Activated naive CD4-positive, alpha-beta T cell treated with anti-CD3 and anti-CD28 coated beads, Interleukin-2, amount 50 U/mL, for 72 hours (primary cell): ENCODE results near the gene PARP8. TPM values are rescaled to one million over a fixed set of nuclear protein-coding genes. Genes with fewer than 3 reads are reported as not detected.

Experiments used
- ATAC-seq, 2 donors: fragments of 150-1000 bp; cut with Tn5 transposase; 2 replicates each; pipeline ENCODE4 v1.10.0; 2021; ENCODE audit warnings: mild to moderate bottlenecking in 2 of 2, moderate library complexity in 2 of 2
- DNase-seq, 2 donors: peaks; one replicate each; pipeline ENCODE4 v3.0.0; 2021 to 2022; ENCODE audit warnings: low spot score in 2 of 2
- H3K27ac Mint-ChIP-seq, 2 donors: one replicate each; pipeline ENCODE4 v1.8.0; 2022; ENCODE audit warnings: mild to moderate bottlenecking in 2 of 2, mixed read lengths in 2 of 2
- H3K36me3 Mint-ChIP-seq, 2 donors: one replicate each; pipeline ENCODE4 v1.8.0; 2022; ENCODE audit warnings: mixed read lengths in 2 of 2
- H3K9me3 Mint-ChIP-seq, 2 donors: one replicate each; pipeline ENCODE4 v1.8.0; 2022; ENCODE audit warnings: mixed read lengths in 2 of 2
- total RNA-seq, 2 donors: library from RNA; stranded (reverse); gene quantifications; one replicate each; pipeline ENCODE4 v1.2.3, GENCODE V29; 2022

The PARP8 gene
- total RNA-seq, 2 donors from 2014 or later: 29.9 to 32.7 TPM

DNA sequence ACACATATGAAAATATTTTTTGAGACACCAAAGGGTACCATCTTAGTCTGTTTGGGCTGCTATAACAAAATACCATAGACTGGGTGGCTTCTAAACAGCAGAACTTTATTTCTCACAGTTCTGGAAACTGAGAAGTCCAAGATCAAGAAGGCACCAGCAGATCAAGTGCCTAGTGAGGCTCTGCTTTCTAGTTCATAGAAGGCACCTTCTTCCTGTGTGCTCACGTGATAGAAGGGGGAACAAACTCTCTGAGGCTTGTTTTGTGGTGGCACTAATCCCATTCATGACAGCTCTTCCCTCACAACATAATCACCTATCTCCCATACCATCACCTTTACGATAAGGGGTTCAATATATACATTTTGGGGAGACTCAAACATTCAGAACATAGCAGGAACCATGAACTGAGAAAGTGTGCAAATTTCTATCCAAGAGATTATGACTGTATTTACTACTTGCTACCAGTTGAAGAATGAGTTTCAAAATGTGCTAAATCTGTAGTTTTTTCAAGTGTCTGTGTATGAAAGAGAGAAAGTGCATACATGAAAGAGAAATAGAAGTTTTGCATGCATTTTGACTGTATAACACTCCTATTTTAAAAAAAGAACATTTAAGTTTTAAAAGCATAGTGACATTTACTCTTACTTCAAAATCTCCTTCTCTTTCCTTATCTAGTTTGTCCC is 207.3 kb downstream of the PARP8 start:
- DNase-seq: no peak
- peak in 1 of 2 donors; percentile 52 for ATAC-seq
- no peak overlapping the region for H3K27ac Mint-ChIP-seq
- no peaks in the 10 kb centered on the region for H3K36me3 Mint-ChIP-seq
- peaks cover 0 to 6% of the 10 kb centered on the region in 2 donors for H3K9me3 Mint-ChIP-seq

DNA sequence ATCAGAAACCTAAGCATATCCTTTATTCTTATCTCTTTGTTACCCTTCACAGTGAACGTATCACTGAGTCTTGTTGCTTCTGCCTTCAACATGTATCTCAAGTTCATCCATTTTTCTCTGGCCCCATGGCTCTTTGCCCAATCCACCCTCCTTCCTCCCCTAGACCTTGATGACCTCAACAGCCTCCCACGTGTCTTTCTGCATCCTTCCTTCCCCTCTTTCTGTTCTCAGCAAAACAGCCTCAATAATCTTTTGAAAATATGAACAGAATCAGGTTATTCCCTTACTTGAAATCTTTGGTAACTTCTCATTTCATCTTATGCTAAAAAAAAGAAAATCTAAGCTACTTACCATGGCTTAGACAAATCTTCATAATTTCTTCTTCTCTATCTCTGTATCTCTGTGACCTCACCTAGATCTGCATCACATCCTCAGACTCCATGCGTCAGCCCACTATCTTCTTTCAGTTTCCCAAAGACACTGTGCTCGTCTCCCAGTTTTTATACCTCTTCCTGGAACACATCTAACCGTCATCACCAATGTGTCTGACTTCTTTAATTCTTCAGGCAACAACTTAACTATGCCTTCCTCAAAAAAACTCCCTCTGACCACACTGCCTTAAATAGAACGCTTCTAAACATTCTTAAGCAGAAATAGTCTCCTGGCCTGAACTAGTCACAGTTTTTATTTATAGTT is 208.0 kb downstream of the PARP8 start:
- no peak for ATAC-seq
- Mint-ChIP-seq H3K9me3 (peaks cover 0 to 6% of the 10 kb centered on the region in 2 donors), H3K36me3 (no peaks in the 10 kb centered on the region), H3K27ac (no peak overlapping the region)
- no peak for DNase-seq

- DNase-seq (no peak), ATAC-seq (no peak)
- no peaks in the 10 kb centered on the region for H3K36me3 Mint-ChIP-seq
- H3K9me3 Mint-ChIP-seq: peaks cover 0 to 6% of the 10 kb centered on the region in 2 donors
- no peak overlapping the region for H3K27ac Mint-ChIP-seq
Measured at GRCh38 chr5:50875002-50875344, 208.5 kb downstream of the PARP8 start.

GRCh38 chr5:50878470-50878869 is 212.0 kb downstream of the PARP8 start:
- Mint-ChIP-seq H3K27ac (no peak overlapping the region), H3K36me3 (no peaks in the 10 kb centered on the region), H3K9me3 (no peaks in the 10 kb centered on the region)
- no peak for ATAC-seq
- DNase-seq: no peak

DNA sequence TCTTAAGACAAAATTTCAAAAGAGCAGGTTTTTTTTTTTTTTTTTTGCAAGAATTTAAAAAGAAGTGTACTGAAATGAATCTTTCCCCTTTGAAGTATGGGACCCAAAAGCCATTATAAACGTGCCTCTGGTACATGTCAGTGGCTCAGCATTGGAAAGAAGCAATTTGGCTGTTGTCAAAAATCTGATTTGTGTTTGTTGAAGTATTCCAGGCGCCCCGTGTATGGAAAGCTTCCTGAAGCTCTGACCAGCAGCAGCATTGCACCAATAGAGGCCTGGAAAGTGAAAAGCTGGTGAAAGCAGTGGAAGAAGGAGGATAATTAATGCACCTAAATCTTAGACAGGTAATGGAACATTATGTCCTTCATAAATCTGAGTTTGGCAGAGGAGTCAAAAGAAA is 215.0 kb downstream of the PARP8 start:
- no peak for ATAC-seq
- Mint-ChIP-seq H3K36me3 (no peaks in the 10 kb centered on the region), H3K9me3 (no peaks in the 10 kb centered on the region), H3K27ac (no peak overlapping the region)
- no peak for DNase-seq

DNA sequence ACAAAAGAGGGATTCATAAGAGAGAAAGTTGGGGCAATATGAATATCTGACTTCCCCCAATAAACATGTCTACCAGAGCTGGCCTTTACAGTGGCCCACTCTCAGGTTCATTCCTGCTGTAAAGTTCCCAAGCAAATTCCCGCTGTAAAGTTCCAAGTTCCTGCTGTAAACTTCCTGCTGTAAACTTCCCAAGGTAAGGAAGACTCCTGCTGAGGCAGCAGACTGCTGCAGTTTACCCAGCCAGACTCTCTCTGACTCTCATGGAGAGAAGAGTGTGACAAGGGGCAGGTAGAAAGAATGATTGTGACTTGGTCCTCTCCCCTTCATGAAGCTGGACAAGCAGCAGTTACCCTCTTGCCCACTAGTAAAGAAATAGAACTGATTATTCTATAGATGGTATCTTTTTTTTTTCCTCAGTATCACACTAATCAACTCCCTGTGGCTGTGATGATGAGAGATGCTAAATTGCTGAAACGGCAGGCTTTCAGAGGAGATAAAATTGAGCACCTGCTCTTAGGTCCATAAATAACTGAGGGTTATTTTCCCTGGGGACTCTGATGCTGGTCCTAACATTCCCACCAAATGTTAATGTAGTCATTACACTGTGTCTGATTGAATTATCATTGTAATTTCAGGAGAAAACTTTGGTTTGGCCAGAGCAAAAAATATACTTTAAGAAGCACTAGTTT is 220.4 kb downstream of the PARP8 start:
- DNase-seq: no peak
- Mint-ChIP-seq H3K36me3 (no peaks in the 10 kb centered on the region), H3K27ac (no peak overlapping the region), H3K9me3 (no peaks in the 10 kb centered on the region)
- ATAC-seq: no peak

DNA sequence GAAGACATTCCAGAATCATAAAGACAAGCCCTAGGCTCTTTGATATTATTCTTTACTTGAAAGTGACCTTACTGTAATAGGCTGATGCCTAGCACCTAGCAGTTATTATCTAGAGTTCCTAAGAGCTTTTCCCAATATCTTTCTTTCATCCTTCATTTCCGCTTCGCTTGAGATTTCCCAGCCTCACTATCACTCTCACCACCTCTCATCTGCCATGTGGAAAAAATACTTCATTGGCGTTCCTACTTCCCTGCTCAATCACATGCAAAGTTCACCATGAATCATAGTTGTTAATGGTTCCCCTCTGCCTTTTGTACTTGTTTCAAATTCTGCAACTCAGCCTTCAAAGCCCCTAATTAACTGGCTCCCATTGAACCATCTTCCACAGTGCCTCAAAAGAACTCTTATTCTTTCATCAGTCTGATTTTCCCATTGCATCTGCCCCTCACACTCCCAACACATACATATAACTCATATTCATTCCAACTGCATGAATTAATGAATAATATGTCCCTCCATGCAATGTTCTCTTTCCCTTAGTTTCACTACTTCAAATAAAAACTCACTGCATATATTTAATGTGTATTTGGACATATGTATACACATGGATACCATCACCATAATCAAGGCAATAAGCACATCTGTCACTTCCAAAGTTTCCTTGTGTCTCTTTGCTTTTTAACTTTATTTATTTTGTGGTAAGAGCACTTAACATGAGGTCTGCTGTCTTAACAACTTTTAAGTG is 221.6 kb downstream of the PARP8 start:
- no peak for DNase-seq

DNA sequence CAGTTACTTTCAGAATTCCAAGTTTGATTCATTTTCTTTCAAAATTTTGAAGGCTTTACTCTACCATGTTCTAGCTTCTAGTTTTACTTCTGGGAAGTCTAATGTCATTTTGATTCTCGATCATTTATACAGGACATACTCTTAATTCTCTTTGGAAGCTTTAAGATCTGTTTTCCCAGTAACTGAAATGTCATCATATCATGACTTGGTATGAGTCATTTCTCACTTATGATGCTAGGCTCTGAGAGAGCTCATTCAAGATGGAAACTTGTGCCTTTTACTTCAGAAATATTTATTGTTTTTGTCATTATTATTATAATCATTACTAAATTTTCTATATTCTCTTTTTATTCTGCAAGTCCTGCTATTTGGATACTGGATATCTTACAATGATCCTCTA is 222.3 kb downstream of the PARP8 start:
- no peak for DNase-seq
- Mint-ChIP-seq H3K9me3 (no peaks in the 10 kb centered on the region), H3K27ac (no peak overlapping the region), H3K36me3 (no peaks in the 10 kb centered on the region)
- no peak for ATAC-seq

More for the DNA sequence above, 221.6 kb downstream of the PARP8 start:
- Mint-ChIP-seq H3K36me3 (no peaks in the 10 kb centered on the region), H3K9me3 (no peaks in the 10 kb centered on the region), H3K27ac (no peak overlapping the region)
- no peak for ATAC-seq

GRCh38 chr5:50889790-50890189 is 223.4 kb downstream of the PARP8 start:
- ATAC-seq (no peak), DNase-seq (no peak)
- Mint-ChIP-seq H3K36me3 (no peaks in the 10 kb centered on the region), H3K27ac (no peak overlapping the region), H3K9me3 (no peaks in the 10 kb centered on the region)

Other genes starting within 250 kb of the PARP8 start
- gene EMB, start 225.3 kb upstream of the PARP8 start, total RNA-seq: 10 to 100 TPM; 49.4 to 59.9 TPM